GM23248 (cell line): ENCODE results near the gene CASK.
"Not testable (repeated sequence)": the region's sequence is repeated elsewhere in the genome, so short reads cannot be mapped to it uniquely, and the experiment has no call there.

Experiments
- EZH2 ChIP-seq: fragments of 200-600 bp; sonication (generic); IDR thresholded peaks from 2 replicates; pipeline ENCODE4 v1.6.1; 2018; ENCODE audit warnings: antibody characterized with exemption, mild to moderate bottlenecking; ENCODE audit not compliant: insufficient read depth, poor library complexity, severe bottlenecking
- EZH2phosphoT487 ChIP-seq: fragments of 200-600 bp; sonication (generic); IDR thresholded peaks from 2 replicates; pipeline ENCODE4 v1.6.1; 2018; ENCODE audit warnings: antibody characterized with exemption, moderate library complexity, mild to moderate bottlenecking, low read depth; ENCODE audit not compliant: insufficient read depth

GRCh38 chrX:41512853-41513252 is 410.5 kb downstream of the CASK start:
- not testable (repeated sequence) for TF ChIP-seq EZH2phosphoT487, EZH2
